ENCODE results near the gene YEATS4.

DNA sequence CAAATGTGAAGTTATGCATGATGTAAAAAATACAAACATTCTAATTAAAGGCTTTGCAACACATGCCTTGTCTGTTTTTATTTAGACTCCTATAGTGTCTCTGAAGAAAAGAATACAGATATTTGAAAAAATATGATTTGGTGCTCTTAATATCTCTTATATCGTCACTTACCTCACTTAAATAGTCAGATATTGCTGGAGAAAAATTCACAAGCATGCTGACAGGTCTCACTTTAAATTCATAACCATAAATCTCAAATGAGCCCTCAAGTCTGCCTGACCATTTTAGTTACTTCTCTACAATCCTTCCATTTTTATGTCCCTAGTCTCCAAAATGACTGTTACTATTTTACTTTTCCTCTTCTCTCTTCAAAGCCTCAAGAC, 5.4 kb upstream of the YEATS4 start:
- TF ChIP-seq CTCF (IDR thresholded peaks at IDR 0.05; ENCODE audit: low read depth, low read length), result no peak
- no peak for TF ChIP-seq EZH2phosphoT487 (IDR thresholded peaks at IDR 0.05; ENCODE audit: low read depth)

All from OCI-LY3 (cell line).